Vagina (tissue), 2 donors: Measurements from ENCODE around the gene LIMD2. TPM values are rescaled to one million over a fixed set of nuclear protein-coding genes. Genes with fewer than 3 reads are reported as not detected.
A peak's percentile ranks its signal among the peaks of the same experiment; 100 is the strongest.

ENCODE experiments used
- DNase-seq, 2 donors: peaks; one replicate each; pipeline ENCODE4 v3.0.0-alpha.2; 2017; ENCODE audit errors: extremely low spot score in 2 of 2
- H3K27ac ChIP-seq: fragments of 200-600 bp; sonication (generic); one replicate; pipeline ENCODE4 v1.5.1; 2019
- H3K27me3 ChIP-seq: fragments of 200-600 bp; sonication (generic); one replicate; pipeline ENCODE4 v1.5.1; 2019
- H3K36me3 ChIP-seq, 2 donors: fragments of 200-600 bp; sonication (generic); one replicate each; pipeline ENCODE4 v1.5.1; 2017 to 2019
- H3K4me1 ChIP-seq: fragments of 200-600 bp; sonication (generic); one replicate; pipeline ENCODE4 v1.5.1; 2019
- H3K4me3 ChIP-seq, 2 donors: fragments of 200-600 bp; sonication (generic); 1 replicate in 1 of 2; 2 replicates in 1 of 2; pipeline ENCODE4 v1.5.1; 2016 to 2019
- H3K9me3 ChIP-seq: fragments of 200-600 bp; sonication (generic); one replicate; pipeline ENCODE4 v1.5.1; 2019
- POLR2A ChIP-seq, 2 donors: fragments of 450-650 bp; IDR thresholded peaks; one replicate each; pipeline ENCODE4 v1.6.1; 2017; ENCODE audit warnings: antibody characterized with exemption in 2 of 2, mild to moderate bottlenecking in 2 of 2, moderate library complexity in 2 of 2
- POLR2AphosphoS5 ChIP-seq, 2 donors: sonication (generic); formaldehyde crosslinking; IDR thresholded peaks; one replicate each; pipeline ENCODE4 v1.9.0; 2017; ENCODE audit warnings: antibody characterized with exemption in 2 of 2, mild to moderate bottlenecking in 2 of 2, low read depth in 1 of 2; ENCODE audit not compliant: insufficient read depth in 1 of 2
- intact Hi-C: fragments of 100-400 bp; cut with DNase I; formaldehyde crosslinking; loops from one replicate; pipeline ENCODE4 v1.15.1; 2023
- total RNA-seq: library from RNA; depleted of rRNA; stranded (reverse); fragments of >200 nt; gene quantifications from one replicate; pipeline ENCODE4 v1.2.3, GENCODE V29; 2016
- TF ChIP-seq, protein P1 (sequence below), 3 experiments: fragments of 450-650 bp in 2 of 3; fragments of 200-600 bp in 1 of 3; sonication (generic) in 1 of 3; IDR thresholded peaks; one replicate each; pipeline ENCODE4 v1.5.1; 2017 to 2019; ENCODE audit warnings: antibody characterized with exemption in 3 of 3, mild to moderate bottlenecking in 2 of 3, moderate library complexity in 2 of 3

Gene LIMD2
- total RNA-seq, 1 donor from 2014 or later: 22.6 TPM

- Histone ChIP-seq H3K36me3 (peaks cover 0 to 14% of the 10 kb centered on the region in 2 donors), H3K4me3 (no peak overlapping the region), H3K27ac (no peak overlapping the region), H3K27me3 (no peaks in the 10 kb centered on the region), H3K9me3 (no peaks in the 10 kb centered on the region), H3K4me1 (peaks cover 38% of the 10 kb centered on the region)
- no peak for TF ChIP-seq POLR2AphosphoS5 (IDR thresholded peaks at IDR 0.05; ENCODE audit: insufficient read depth in 1 of 2, low read depth in 1 of 2)
- TF ChIP-seq POLR2A (IDR thresholded peaks at IDR 0.05): no peak
- TF ChIP-seq, protein P1, sequence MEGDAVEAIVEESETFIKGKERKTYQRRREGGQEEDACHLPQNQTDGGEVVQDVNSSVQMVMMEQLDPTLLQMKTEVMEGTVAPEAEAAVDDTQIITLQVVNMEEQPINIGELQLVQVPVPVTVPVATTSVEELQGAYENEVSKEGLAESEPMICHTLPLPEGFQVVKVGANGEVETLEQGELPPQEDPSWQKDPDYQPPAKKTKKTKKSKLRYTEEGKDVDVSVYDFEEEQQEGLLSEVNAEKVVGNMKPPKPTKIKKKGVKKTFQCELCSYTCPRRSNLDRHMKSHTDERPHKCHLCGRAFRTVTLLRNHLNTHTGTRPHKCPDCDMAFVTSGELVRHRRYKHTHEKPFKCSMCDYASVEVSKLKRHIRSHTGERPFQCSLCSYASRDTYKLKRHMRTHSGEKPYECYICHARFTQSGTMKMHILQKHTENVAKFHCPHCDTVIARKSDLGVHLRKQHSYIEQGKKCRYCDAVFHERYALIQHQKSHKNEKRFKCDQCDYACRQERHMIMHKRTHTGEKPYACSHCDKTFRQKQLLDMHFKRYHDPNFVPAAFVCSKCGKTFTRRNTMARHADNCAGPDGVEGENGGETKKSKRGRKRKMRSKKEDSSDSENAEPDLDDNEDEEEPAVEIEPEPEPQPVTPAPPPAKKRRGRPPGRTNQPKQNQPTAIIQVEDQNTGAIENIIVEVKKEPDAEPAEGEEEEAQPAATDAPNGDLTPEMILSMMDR (IDR thresholded peaks at IDR 0.05): no peak
- DNase-seq: no peak
- intact Hi-C loops: no loop called here
Measured at GRCh38 chr17:63701868-63702720, 2.2 kb upstream of the LIMD2 start.

- peak overlapping the region; percentile 60 to 81 for H3K4me3 ChIP-seq
- DNase-seq: no peak
- peaks cover 38% of the 10 kb centered on the region for H3K4me1 ChIP-seq
- H3K27me3 ChIP-seq: no peaks in the 10 kb centered on the region
- no peaks in the 10 kb centered on the region for H3K9me3 ChIP-seq
- peak overlapping the region; percentile 81 for H3K27ac ChIP-seq
- peaks cover 0 to 14% of the 10 kb centered on the region in 2 donors for H3K36me3 ChIP-seq
- intact Hi-C loops: no loop called here
- TF ChIP-seq POLR2AphosphoS5 (IDR thresholded peaks at IDR 0.05; ENCODE audit: insufficient read depth in 1 of 2, low read depth in 1 of 2) (no peak), POLR2A (IDR thresholded peaks at IDR 0.05) (no peak)
- TF ChIP-seq, protein P1 (IDR thresholded peaks at IDR 0.05): no peak
Measured at GRCh38 chr17:63701456-63701820, 1.5 kb upstream of the LIMD2 start.

DNA sequence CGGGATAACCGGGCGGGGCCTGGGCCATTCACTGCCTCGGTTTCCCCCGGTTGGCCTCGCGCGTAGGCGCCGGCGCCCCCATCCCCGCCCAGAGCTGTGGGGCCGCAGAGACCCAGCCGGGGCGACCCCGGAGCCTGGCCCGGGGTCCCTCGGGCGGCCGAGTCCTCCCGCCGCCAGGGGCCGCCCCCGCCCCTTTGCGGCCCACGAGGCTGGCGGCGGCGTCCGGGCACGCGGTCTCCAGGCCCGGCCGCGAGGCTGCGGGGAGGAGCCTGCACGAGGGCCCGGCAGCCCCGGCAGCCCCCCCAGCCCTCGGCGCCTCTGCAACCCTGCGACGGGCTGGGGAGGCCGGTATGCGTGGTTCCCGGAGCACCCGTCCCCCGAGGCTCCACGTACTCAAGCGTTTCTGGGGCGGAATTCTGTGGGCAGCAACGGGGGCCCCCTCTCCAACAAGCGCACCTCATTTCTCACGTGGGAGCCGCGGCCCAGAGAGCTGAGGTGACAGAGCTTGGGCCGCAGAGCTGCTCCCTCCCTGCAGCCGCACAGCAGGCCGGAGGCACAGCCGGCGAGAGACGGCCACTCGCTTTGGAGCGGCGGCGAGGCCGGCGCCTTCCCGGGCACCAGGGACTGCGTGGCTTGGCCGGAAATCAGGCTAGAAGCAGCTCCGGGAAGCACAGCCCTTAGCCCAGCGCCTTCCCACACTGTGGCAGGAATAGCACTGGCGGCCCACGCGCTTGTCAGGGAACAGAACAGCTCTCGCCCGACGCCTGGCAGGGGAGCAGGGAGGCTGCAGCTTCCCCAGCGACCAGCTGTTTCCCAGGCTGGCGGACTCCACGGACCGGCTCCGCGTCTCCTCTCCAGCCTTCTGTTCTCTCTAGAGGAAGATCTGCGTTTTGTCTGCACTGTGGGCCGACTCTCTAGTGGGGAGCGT lies 867 bp upstream of the LIMD2 start:
- DNase-seq: no peak
- TF ChIP-seq, protein P1 (IDR thresholded peaks at IDR 0.05): no peak
- TF ChIP-seq POLR2AphosphoS5 (IDR thresholded peaks at IDR 0.05; ENCODE audit: insufficient read depth in 1 of 2, low read depth in 1 of 2): peak in 1 of 2 donors; percentile 50
- Histone ChIP-seq H3K4me3 (peak overlapping the region; percentile 60 to 81), H3K36me3 (peaks cover 0 to 14% of the 10 kb centered on the region in 2 donors), H3K4me1 (peaks cover 38% of the 10 kb centered on the region), H3K27me3 (no peaks in the 10 kb centered on the region), H3K9me3 (no peaks in the 10 kb centered on the region), H3K27ac (peak overlapping the region; percentile 81)
- intact Hi-C loops: no loop called here

- peak in 1 of 2 donors; percentile 88 for DNase-seq
- H3K4me1 ChIP-seq: peaks cover 38% of the 10 kb centered on the region
- TF ChIP-seq, protein P1 (IDR thresholded peaks at IDR 0.05): no peak
- peak in 1 of 2 donors; percentile 28 for TF ChIP-seq POLR2AphosphoS5 (IDR thresholded peaks at IDR 0.05; ENCODE audit: insufficient read depth in 1 of 2, low read depth in 1 of 2)
- intact Hi-C loops: no loop called here
- no peaks in the 10 kb centered on the region for H3K9me3 ChIP-seq
- H3K36me3 ChIP-seq: peaks cover 0 to 7% of the 10 kb centered on the region in 2 donors
- peak overlapping the region; percentile 81 for H3K27ac ChIP-seq
- peak overlapping the region; percentile 60 to 81 for H3K4me3 ChIP-seq
- no peaks in the 10 kb centered on the region for H3K27me3 ChIP-seq
Measured at GRCh38 chr17:63698886-63699637, 863 bp downstream of the LIMD2 start.
